HG03520 (cell line): Measurements from ENCODE around the gene CCDC148.
"Not testable (repeated sequence)": the region's sequence is repeated elsewhere in the genome, so short reads cannot be mapped to it uniquely, and the experiment has no call there.

Experiments
- ATAC-seq: cut with Tn5 transposase; IDR thresholded peaks from one replicate; pipeline ENCODE4 v1.9.1; 2021; ENCODE audit warnings: mild to moderate bottlenecking, moderate library complexity; ENCODE audit not compliant: unreplicated experiment

Gene CCDC148

DNA sequence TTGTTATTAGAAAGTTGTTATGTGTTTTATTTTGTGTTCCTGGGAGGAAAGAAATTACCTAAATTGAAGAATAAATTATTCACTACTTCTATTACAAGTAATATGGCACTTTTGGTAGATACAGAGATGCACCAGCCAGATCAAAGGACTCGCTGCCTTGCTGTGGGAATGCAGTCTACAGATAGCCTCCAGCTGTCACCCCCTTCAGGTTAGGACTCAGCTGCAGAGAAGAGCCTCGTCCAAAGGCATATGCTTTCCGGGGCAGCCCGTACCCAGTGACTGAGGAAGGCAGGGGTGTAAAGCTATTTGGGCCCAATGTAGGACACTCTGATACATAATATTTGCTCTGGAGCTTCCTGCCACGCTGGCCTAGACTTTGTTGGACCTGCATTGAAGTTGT lies 90.2 kb downstream of the CCDC148 start:
- ATAC-seq, result no peak

DNA sequence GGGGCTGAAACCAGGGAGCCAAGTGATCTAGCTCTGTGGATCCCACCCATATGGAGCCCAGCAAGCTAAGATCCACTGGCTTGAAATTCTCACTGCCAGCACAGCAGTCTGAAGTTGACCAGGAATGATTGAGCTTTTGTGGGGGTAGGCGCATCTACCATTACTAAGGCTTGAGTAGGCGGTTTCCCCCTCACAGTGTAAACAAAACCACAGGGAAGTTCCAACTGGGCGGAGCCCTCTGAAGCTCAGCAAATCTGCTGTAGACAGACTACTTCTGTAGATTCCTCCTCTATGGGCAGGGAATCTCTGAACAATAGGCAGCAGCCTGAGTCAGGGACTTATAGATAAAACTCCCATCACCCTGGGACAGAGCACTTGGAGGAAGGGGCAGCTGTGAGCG lies 96.7 kb downstream of the CCDC148 start:
- ATAC-seq, result peak; percentile 51

DNA sequence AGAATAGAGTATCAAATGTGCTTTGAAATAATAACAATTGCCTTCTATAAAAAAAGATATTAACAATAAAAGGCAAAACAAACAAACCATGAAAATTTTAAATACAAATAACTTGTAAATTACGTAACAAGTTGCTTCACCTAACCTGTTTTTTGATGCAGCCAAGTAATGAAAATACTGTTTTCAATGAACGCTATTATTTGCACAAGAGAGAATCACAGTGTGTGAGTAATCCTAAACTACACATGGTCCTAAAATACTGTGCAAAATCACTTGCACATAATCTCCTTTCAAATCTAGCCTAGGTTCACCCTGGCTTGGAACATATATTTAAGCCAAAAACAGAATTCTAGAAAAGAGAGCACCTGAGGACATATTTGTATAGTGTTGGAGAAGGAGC lies 98.9 kb downstream of the CCDC148 start:
- ATAC-seq, result no peak

DNA sequence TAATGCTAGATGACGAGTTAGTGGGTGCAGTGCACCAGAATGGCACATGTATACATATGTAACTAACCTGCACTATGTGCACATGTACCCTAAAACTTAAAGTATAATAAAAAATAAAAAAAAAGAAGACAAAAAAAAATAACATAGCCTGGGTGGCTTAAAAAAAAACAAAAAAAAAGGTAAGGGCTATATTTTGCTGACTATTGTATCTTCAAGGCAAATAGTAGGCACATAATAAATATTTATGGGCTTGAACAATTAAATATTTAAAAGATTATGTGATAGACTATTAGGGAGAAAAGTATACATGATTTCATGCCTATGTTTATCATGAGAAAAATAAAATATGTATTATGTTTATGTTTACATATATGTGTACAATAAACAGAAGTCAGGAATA lies 99.4 kb downstream of the CCDC148 start:
- ATAC-seq, result no peak

DNA sequence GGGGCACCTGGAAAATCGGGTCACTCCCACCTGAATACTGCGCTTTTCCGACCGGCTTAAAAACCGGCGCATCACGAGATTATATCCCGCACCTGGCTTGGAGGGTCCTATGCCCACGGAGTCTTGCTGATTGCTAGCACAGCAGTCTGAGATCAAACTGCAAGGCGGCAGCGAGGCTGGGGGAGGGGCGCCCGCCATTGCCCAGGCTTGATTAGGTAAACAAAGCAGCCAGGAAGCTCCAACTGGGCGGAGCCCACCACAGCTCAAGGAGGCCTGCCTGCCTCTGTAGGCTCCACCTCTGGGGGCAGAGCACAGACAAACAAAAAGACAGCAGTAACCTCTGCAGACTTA lies 105.1 kb downstream of the CCDC148 start:
- ATAC-seq, result not testable (repeated sequence)

DNA sequence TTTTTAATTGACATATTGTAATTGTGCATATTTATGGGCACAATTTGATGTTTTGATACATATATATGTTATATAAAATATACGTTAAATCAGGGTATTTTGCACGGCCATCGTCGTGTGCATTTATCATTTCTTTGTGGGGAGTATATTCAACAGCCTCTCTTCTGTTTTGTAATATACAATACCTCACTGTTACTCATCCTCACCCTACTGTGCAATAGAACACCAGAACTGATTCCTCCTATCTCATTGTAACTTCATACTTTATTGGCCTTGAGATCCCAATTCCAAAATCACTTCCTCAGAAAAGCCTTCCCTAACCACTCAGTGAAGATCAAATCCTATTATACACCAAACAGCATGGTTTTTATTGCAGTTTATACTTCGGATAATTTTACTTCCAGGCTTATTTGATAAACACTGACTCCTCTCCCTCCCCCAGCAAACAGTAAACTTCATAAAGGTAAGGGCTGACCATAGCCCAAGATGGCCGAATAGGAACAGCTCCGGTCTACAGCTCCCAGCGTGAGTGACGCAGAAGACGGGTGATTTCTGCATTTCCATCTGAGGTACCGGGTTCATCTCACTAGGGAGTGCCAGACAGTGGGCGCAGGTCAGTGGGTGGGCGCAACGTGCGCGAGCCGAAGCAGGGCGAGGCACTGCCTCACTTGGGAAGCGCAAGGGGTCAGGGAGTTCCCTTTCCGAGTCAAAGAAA lies 105.6 kb downstream of the CCDC148 start:
- ATAC-seq, result not testable (repeated sequence)

DNA sequence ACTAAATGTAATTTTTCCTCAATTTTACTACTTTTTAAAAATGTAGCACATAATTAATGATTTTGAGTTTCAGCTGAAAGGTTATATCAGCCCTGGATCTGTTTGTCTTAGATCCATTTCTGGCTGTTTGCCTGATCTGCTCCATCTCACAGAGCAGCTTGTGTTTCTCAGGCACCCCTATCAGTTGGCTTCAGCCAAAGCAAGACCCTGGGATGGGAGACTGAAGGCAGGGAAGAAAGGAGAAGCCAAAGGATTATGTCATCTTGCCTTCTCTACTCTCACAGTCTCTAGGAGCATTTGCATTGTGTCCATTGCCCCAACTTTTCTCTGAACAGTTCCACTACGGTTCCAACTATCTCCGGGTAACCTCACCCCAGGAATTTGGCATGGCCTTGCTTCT lies 110.5 kb downstream of the CCDC148 start:
- ATAC-seq, result no peak

DNA sequence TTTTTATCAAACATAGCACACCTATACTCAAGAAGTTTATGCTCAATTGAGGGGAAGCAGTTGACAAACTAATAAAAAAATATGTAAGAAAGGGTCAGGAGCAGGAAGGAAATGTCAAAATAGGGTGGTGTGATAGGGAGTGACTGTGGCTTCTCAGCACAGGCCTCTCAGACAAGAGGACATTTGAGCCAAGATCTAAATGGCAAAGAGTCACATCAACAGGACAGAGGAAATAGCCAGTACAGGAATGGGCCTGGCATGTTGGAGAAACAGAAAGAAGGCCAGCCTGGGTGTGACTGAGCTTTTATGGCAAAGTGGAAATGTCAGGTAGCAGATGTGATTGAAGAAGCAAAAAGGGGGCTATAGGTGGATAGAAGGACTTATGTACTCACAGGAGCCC lies 117.0 kb downstream of the CCDC148 start:
- no peak for ATAC-seq

DNA sequence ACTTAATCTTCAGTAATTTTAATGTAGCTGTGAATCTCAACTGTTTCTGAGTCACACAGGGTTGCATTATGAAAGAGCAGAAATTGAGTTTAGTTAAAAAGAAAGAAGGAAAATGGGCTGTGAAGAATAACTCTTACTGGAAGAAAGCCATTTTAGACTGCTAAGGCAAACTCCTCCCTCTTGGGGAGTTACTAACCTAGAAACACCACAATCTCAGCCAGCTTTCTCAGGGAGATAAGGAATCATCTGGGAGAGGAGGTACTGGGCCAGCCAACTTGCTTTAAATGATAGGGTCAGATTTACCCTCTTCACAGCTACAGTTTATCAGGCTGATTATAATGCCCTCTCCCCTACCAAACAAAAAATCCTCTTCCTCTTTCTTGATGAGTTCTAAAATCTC lies 119.5 kb downstream of the CCDC148 start:
- ATAC-seq, result no peak

DNA sequence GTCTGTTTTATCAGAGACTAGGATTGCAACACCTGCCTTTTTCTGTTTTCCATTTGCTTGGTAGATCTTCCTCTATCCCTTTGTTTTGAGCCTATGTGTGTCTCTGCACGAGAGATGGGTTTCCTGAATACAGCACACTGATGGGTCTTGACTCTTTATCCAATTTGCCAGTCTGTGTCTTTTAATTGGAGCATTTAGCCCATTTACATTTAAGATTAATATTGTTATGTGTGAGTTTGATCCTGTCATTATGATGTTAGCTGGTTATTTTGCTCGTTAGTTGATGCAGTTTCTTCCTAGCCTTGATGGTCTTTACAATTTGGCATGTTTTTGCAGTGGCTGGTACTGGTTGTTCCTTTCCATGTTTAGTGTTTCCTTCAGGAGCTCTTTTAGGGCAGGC lies 124.8 kb downstream of the CCDC148 start:
- ATAC-seq, result not testable (repeated sequence)

DNA sequence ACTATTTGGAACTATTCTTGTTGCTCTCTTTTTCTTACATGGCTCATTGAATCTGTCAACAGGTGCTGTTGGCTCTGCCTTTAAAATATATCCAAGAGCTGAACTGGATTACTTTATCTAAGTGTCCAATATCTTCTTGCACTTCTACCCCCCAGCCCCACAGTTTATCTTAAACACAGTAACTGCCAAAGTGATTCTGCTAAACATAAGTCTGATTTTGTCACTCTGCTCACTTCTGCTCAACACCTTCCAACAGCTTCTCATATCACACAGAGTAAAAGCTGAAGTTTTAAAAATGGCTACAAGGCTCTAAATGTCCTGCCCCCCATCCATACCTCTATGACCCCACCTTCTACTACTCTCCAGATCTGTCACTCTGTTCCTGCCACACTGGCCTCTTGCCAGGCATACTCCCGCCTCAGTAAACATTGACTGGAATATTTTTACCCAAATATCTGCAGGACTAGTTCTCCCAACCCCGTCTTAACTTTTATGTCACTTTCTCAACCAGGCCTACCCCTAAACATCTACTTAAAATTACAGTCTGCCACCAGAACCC lies 130.7 kb downstream of the CCDC148 start:
- no peak for ATAC-seq

DNA sequence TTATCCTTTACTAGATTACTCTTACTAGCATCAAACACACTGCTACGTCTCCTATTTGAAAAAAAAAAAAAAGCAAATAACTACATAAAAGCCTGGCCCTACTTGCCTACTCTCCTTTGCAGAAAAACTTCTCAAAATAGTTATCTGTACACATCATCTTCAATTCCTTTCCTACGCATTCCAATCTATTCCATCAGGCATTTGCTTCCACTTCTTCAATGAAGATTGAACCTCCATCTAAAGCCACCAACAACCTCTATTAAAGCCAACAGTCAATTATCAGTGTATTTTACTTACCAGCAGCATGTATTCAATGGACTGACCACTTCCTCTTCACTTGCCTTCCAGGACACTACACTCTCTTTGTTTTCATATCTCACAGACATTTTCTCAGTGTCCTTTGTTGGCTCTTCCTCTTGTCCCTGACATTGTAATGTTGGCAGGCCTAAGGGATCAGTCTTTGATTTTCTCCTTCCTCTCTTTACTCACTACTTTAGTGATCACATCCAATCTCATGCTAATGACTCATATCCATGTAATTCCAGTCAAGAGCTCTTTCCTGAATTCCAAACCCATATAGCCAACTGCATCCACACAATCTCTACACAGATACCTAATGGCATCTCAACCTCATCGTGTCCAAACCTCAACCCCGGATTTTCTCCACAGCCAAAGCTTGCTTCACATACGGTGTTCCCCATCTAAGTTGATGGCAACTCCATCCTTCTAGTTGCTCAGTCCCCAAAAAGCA lies 131.3 kb downstream of the CCDC148 start:
- ATAC-seq, result no peak

DNA sequence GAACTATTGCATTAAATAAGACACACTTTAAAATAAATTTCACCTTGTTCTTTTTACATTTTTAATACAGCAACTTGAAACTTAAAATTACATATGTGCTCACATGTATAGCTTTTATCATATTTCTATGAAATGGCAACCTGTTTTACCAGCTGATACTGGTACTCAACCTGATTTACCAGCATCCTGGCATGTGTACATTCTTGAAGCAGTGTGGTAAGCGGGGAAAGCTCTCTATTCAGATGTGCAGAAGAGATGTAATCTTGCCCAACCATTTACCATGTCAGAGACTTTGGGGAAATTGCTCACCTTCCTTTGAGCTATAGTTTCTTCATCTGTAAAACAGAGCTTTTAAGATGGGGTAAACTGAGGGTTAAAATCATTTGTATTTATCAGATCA lies 133.2 kb downstream of the CCDC148 start:
- no peak for ATAC-seq

DNA sequence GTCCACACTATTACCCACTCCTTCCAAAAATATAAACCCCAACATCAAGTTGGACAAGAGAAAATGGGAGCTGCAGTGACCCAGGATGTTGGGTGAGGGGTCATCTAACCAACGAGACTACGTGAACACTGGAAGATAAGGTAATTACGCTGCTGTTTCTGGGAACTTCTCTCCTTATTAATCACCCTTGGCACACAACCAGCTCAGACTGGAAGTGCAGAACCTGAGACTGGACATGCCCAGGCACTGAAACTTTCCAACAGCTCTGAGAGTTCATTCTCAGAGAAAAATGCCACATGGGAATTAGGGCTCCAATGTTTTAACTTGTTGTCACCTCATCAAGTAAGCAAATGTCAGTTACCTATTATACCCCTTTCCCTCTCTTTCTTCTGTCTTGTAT lies 135.3 kb downstream of the CCDC148 start:
- ATAC-seq, result no peak

DNA sequence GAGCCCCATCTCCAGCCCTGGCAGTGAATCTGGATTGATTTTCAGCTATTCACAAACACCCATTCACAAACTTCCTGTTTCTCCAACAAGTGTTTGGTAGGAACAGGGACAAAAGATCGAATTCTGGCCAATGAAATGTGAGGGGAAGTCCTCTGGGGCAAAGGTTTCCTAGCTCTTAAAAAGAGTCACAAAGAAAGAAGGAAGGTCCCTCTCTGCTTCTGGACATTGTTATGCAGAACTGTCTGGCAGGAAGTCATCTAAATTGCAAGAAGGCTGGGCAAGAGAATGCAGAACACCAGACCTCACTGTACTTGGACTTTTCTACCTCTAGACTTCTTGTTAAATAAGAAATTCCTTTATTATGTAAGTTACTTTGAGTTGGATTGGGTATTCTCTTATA lies 137.3 kb downstream of the CCDC148 start:
- ATAC-seq, result no peak

DNA sequence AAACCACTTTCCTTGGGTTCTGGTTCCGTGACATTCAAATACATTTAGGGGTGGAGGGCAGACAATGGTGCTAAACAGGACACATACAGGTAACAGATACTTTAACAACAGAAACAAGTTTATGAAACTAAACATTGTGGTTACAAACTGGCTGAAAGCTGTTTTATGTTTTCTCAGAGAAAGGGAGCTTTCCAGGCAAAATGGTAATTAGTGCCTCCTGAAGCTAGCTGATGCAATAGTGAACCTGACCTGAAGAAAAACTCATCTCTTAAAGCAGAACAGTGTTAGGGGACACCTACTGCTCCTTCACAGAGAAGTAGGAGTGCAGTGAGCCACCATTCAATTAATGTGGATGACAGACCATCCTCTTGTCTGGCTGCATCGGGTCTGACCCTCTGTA lies 138.9 kb downstream of the CCDC148 start:
- ATAC-seq, result peak; percentile 47

DNA sequence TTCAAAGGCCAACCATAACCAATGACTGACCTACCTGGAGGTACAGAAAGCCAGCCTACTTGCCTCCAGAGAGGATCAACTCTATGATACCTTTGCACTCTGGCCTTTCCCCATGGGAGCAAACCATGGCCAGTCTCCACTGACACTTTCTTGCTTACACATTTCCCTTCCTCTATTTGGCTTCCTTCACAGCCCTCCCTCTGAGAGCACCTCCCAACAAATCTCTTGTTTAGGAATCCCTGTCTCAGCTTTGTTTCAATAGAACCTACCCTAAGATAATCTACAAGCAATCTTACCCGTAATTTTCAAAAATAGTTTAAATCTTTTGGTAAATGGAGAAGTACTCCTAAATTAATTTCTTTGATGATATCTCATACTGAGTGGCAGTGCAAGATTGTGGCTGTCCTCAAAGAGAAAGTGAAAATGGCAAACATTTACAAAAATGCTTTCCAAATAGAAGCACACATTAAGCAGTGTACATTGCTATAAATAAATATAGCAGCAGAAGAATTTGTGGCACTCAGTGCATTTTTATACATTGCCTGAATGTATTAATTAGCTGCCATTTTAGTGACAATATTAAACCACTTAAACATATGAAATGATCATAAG lies 140.6 kb downstream of the CCDC148 start:
- no peak for ATAC-seq

DNA sequence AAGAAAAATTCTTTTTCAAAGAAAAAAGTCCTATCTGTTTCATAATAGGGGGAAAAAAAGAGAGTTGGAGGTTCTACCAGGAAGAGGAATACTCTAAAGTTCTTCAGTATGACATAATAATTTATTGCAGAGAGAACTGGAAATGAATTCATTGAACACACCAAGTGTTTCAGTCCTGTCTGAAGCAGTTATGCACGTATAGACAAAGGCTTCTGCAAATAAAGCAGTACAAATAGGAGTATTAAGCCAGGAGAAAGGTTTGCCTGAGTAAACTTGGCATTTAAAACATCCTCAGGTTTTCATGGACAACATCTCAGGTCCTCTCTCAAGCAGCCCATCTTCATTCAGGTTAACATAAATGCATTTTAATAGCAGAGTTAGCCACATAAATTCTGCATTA lies 141.6 kb downstream of the CCDC148 start:
- ATAC-seq, result no peak

DNA sequence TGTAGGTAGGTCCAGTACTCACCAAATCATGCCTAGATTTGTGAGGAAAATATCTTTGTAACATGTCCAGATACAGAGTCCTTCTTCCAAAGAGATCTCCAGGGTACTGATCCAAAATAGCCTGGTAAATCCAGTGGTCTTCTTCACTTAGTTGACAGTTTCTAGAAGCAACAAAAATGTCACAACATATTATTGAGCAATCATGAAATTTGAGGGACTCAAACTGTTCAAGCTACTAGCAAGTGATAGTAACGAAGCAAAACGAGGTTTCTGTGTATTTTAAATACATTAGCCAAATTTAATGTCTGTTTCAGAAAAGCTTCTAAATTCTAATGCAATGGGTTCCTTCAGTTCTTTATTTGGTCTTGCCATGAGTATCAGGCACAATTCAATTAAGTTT lies 142.8 kb downstream of the CCDC148 start:
- no peak for ATAC-seq

DNA sequence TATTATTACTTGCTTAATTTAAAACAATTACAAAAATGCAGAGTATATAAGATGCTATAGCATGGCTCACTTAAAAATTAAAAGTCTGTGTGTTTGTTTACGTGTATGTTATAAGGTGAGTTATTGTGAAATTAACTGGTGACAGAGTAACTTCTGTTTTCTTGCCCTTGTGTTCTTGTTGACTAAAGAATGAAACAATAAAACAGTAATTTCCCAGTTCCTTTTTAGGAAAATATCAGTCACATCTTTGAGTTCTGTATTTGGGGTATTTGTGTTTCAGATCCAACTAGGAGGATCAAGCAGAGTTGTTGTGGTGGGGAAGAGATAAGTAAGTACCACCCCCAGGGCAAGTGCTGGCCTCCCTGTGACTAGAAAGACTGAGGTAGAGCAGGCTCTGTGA lies 143.6 kb downstream of the CCDC148 start:
- no peak for ATAC-seq

DNA sequence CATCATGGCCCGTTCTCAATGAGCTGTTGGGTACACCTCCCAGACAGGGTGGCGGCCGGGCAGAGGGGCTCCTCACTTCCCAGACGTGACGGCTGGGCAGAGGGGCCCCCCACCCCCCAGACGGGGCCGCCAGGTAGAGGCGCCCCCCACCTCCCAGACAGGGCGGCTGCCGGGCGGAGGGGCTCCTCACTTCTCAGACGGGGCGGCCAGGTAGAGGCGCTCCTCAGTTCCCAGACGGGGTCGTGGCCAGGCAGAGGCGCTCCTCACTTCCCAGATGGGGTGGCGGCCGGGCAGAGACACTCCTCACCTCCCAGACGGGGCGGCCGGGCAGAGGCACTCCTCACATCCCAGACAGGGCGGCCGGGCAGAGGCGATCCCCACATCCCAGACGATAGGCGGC lies 146.1 kb downstream of the CCDC148 start:
- ATAC-seq, result not testable (repeated sequence)

DNA sequence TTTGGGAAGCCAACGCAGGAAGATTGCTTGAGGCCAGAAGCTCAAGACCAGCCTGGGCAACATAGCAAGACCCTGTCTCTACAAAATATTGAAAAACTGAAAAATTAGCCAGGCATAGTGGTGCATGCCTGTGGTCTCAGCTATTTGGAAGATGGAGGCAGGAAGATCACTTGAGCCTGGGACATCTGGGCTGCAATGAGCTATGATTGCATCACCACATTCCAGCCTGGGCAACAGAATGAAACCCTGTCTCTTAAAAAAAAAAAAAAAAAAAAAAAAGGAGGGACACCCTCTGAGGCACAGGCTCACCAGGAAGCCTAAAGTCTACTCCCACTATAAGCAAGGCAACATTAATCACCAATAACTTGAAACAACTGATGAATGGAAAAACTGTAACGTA lies 151.1 kb downstream of the CCDC148 start:
- no peak for ATAC-seq
